GM06990 (cell line): ENCODE results near the gene KL.

Experiments
- DNase-seq: peaks from one replicate; pipeline ENCODE4 v3.0.0-alpha.2; 2011; ENCODE audit not compliant: insufficient read length; ENCODE audit errors: extremely low read depth
- H3K27me3 ChIP-seq: replicated peaks from 2 replicates; pipeline ENCODE4 v1.6.0; 2011; ENCODE audit warnings: low read length; ENCODE audit not compliant: control insufficient read depth, insufficient read depth
- H3K36me3 ChIP-seq: 2 replicates; pipeline ENCODE4 v1.5.1; 2011; ENCODE audit warnings: low read length; ENCODE audit not compliant: control insufficient read depth, insufficient read depth
- H3K4me3 ChIP-seq: replicated peaks from 2 replicates; pipeline ENCODE4 v1.5.1; 2011; ENCODE audit warnings: low read depth, mild to moderate bottlenecking, control low read depth, low read length
- CTCF ChIP-seq: IDR thresholded peaks from 2 replicates; pipeline ENCODE4 v1.5.1; 2011; ENCODE audit warnings: low read length, control low read depth, mild to moderate bottlenecking, inconsistent platforms; ENCODE audit not compliant: insufficient read depth, poor library complexity, severe bottlenecking

Gene KL

GRCh38 chr13:32976056-32976805 lies 40.0 kb upstream of the KL start:
- Histone ChIP-seq H3K27me3 (no peaks in the 10 kb centered on the region), H3K4me3 (no peak overlapping the region), H3K36me3 (no peaks in the 10 kb centered on the region)
- TF ChIP-seq CTCF: no peak
- DNase-seq: no peak

- no peak for TF ChIP-seq CTCF
- Histone ChIP-seq H3K27me3 (no peaks in the 10 kb centered on the region), H3K36me3 (no peaks in the 10 kb centered on the region), H3K4me3 (no peak overlapping the region)
- DNase-seq: no peak
Measured at GRCh38 chr13:32976912-32977311, 39.3 kb upstream of the KL start.

- TF ChIP-seq CTCF: no peak
- Histone ChIP-seq H3K4me3 (no peak overlapping the region), H3K27me3 (no peaks in the 10 kb centered on the region), H3K36me3 (no peaks in the 10 kb centered on the region)
- no peak for DNase-seq
Measured at GRCh38 chr13:32977321-32977720, 38.9 kb upstream of the KL start.

- no peak for DNase-seq
- no peak for TF ChIP-seq CTCF
- no peak overlapping the region for H3K4me3 ChIP-seq
- H3K27me3 ChIP-seq: no peaks in the 10 kb centered on the region
- H3K36me3 ChIP-seq: no peaks in the 10 kb centered on the region
Measured at GRCh38 chr13:32978278-32978677, 37.9 kb upstream of the KL start.

- TF ChIP-seq CTCF: no peak
- DNase-seq: no peak
- no peaks in the 10 kb centered on the region for H3K27me3 ChIP-seq
- no peaks in the 10 kb centered on the region for H3K36me3 ChIP-seq
- H3K4me3 ChIP-seq: no peak overlapping the region
Measured at GRCh38 chr13:32983058-32983457, 33.2 kb upstream of the KL start.

- H3K36me3 ChIP-seq: no peaks in the 10 kb centered on the region
- H3K4me3 ChIP-seq: no peak overlapping the region
- TF ChIP-seq CTCF: no peak
- H3K27me3 ChIP-seq: no peaks in the 10 kb centered on the region
- no peak for DNase-seq
Measured at GRCh38 chr13:32984857-32985626, 31.2 kb upstream of the KL start.
